ENCODE measurements around the gene TBC1D10B. TPM values are rescaled to one million over a fixed set of nuclear protein-coding genes. Genes with fewer than 3 reads are reported as not detected.

Gene TBC1D10B
- total and polyA plus RNA-seq, 9 of the 15 experiments (the other 6 are each of a cell fraction or from before 2014, with no cell fraction given): 2.2 to 55.4 (median 17.5) TPM

GRCh38 chr16:30370456-30371247, at the start of gene TBC1D10B (continued):
- TF ChIP-seq MAZ (CRISPR knock-in tag; conservative IDR thresholded peaks at IDR 0.05 in 1 of 2, IDR thresholded peaks at IDR 0.05 in 1 of 2): peak; percentile 32 to 62; a peak in 2 of 4 replicates
- no peak for TF ChIP-seq ZNF764 (CRISPR knock-in tag; IDR thresholded peaks at IDR 0.05; ENCODE audit: low read depth)
- no peak for TF ChIP-seq TCFL5 (CRISPR knock-in tag; conservative IDR thresholded peaks at IDR 0.05)
- peak; percentile 72; the same call in 1 of the 2 replicates for TF ChIP-seq MTA3 (IDR thresholded peaks at IDR 0.05; ENCODE audit: borderline replicate concordance)
- TF ChIP-seq L3MBTL2 (IDR thresholded peaks at IDR 0.05): peak; percentile 46; the same call in 1 of the 2 replicates
- TF ChIP-seq TFAP4 (CRISPR knock-in tag; IDR thresholded peaks at IDR 0.05; ENCODE audit: borderline replicate concordance): peak; percentile 98
- no peak for TF ChIP-seq ID3 (CRISPR knock-in tag; IDR thresholded peaks at IDR 0.05)
- TF ChIP-seq ID3 (tag; IDR thresholded peaks at IDR 0.05): no peak
- no peak for TF ChIP-seq ZNF124 (CRISPR knock-in tag; IDR thresholded peaks at IDR 0.05)
- no peak for TF ChIP-seq NR2C2 (CRISPR knock-in tag; IDR thresholded peaks at IDR 0.05)
- peak; percentile 83 for TF ChIP-seq NR2C2 (tag; IDR thresholded peaks at IDR 0.05)
- TF ChIP-seq PBX2 (CRISPR knock-in tag; IDR thresholded peaks at IDR 0.05; ENCODE audit: low read depth): peak; percentile 92
- peak; percentile 100 for TF ChIP-seq PBX2 (tag; conservative IDR thresholded peaks at IDR 0.05; ENCODE audit: low read depth)
- TF ChIP-seq KDM2B (CRISPR knock-in tag; IDR thresholded peaks at IDR 0.05): no peak
- no peak for TF ChIP-seq POLR3A (IDR thresholded peaks at IDR 0.05; ENCODE audit: borderline replicate concordance, extremely low read depth, insufficient read depth, insufficient read length)
- no peak for TF ChIP-seq ZC3H8 (IDR thresholded peaks at IDR 0.05)
- no peak for TF ChIP-seq PHF21A (IDR thresholded peaks at IDR 0.05; ENCODE audit: borderline replicate concordance, low read depth)
- TF ChIP-seq ASH1L (IDR thresholded peaks at IDR 0.05; ENCODE audit: borderline replicate concordance, low read depth, partially characterized antibody): peak; percentile 99
- TF ChIP-seq ZZZ3 (IDR thresholded peaks at IDR 0.05): no peak
- no peak for TF ChIP-seq CSDE1 (IDR thresholded peaks at IDR 0.05)
- no peak for TF ChIP-seq HMBOX1 (IDR thresholded peaks at IDR 0.05)
- TF ChIP-seq GTF2F1 (IDR thresholded peaks at IDR 0.05; ENCODE audit: low read depth, low read length): no peak

All from K562 (cell line).